Measurements from ENCODE around the gene ACSF3.
A peak's percentile ranks its signal among the peaks of the same experiment; 100 is the strongest.
"Not testable (repeated sequence)": the region's sequence is repeated elsewhere in the genome, so short reads cannot be mapped to it uniquely, and the experiment has no call there.

ACSF3 gene

DNA sequence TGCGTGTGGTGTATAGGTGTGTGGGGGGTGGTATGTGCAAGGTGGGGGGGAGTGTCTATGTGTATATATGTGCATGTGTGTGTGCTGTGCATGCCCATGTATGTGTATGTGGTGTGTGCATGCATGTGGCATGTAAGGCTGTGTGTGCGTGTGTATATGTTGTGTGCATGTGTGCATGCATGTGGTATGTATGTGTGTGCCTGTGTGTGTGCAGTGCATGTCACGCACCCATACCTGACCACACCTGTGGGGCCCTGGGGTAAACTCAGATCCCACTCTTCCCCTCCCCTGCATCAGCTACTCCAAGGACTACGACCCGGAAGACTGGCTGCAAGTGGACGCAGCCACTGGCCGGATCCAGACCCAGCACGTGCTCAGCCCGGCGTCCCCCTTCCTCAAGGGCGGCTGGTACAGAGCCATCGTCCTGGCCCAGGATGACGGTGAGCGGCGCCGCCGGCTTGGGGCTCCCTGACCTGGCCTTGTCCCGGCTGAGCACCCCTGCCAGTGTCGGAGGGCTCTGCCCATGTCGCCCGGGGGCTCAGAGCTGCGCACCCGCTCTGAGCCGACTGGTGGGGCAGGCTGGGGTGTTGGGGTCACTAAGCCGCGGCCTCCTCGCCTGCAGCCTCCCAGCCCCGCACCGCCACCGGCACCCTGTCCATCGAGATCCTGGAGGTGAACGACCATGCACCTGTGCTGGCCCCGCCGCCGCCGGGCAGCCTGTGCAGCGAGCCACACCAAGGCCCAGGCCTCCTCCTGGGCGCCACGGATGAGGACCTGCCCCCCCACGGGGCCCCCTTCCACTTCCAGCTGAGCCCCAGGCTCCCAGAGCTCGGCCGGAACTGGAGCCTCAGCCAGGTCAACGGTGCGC lies 97.6 kb downstream of the ACSF3 start:
- DNase-seq (ENCODE audit: extremely low read depth, insufficient read length) = peak; percentile 21
- TF ChIP-seq, protein P1, sequence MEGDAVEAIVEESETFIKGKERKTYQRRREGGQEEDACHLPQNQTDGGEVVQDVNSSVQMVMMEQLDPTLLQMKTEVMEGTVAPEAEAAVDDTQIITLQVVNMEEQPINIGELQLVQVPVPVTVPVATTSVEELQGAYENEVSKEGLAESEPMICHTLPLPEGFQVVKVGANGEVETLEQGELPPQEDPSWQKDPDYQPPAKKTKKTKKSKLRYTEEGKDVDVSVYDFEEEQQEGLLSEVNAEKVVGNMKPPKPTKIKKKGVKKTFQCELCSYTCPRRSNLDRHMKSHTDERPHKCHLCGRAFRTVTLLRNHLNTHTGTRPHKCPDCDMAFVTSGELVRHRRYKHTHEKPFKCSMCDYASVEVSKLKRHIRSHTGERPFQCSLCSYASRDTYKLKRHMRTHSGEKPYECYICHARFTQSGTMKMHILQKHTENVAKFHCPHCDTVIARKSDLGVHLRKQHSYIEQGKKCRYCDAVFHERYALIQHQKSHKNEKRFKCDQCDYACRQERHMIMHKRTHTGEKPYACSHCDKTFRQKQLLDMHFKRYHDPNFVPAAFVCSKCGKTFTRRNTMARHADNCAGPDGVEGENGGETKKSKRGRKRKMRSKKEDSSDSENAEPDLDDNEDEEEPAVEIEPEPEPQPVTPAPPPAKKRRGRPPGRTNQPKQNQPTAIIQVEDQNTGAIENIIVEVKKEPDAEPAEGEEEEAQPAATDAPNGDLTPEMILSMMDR (IDR thresholded peaks at IDR 0.05; ENCODE audit: insufficient read depth, low read length, poor library complexity, severe bottlenecking) = no peak
- Histone ChIP-seq H3K4me3 (replicated peaks; ENCODE audit: low read depth, low read length) (peak overlapping the region; percentile 63), H3K27me3 (replicated peaks; ENCODE audit: control insufficient read depth, insufficient read depth, low read length) (no peaks in the 10 kb centered on the region; the same call in 1 of the 2 replicates), H3K36me3 (ENCODE audit: control insufficient read depth, insufficient read depth, low read length) (no peaks in the 10 kb centered on the region)

DNA sequence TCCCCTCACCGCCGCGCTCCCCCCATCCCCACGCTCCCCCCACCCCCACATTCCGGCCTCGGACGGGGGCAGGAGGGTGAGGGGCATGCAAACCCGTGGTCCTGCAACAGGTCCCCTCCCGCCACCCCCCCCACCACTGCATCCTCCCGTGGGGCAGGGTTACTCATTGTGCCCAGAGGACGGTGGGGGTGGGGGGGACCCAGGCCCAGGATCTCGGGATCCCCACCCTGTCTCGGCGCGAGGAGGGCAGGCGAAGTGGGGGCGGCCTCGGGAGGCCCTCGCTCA lies 98.2 kb downstream of the ACSF3 start:
- TF ChIP-seq, protein P1 (IDR thresholded peaks at IDR 0.05; ENCODE audit: insufficient read depth, low read length, poor library complexity, severe bottlenecking) = no peak
- Histone ChIP-seq H3K36me3 (ENCODE audit: control insufficient read depth, insufficient read depth, low read length) (no peaks in the 10 kb centered on the region), H3K27me3 (replicated peaks; ENCODE audit: control insufficient read depth, insufficient read depth, low read length) (no peaks in the 10 kb centered on the region; the same call in 1 of the 2 replicates), H3K4me3 (replicated peaks; ENCODE audit: low read depth, low read length) (peak overlapping the region; percentile 63)
- no peak for DNase-seq (ENCODE audit: extremely low read depth, insufficient read length)

DNA sequence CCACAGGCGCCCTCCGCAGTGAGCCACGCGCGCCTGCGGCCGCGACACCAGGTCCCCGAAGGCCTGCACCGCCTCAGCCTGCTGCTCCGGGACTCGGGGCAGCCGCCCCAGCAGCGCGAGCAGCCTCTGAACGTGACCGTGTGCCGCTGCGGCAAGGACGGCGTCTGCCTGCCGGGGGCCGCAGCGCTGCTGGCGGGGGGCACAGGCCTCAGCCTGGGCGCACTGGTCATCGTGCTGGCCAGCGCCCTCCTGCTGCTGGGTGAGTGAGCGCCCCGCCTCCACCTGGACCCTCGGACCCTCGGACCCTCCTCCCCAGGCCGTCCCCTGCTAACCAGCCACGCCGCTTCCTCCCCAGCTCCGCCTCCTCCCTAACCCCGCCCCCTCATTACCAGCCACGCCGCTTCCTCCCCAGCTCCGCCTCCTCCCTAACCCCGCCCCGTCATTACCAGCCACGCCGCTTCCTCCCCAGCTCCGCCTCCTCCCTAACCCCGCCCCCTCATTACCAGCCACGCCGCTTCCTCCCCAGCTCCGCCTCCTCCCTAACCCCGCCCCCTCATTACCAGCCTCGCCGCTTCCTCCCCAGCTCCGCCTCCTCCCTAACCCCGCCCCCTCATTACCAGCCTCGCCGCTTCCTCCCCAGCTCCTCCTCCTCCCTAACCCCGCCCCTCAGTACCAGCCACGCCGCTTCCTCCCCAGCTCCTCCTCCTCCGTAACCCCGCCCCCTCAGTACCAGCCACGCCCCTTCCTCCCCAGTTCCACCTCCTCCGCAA lies 98.7 kb downstream of the ACSF3 start:
- peak; percentile 86 for DNase-seq (ENCODE audit: extremely low read depth, insufficient read length)
- not testable (repeated sequence) for H3K27me3 ChIP-seq (replicated peaks; ENCODE audit: control insufficient read depth, insufficient read depth, low read length); H3K36me3 ChIP-seq (ENCODE audit: control insufficient read depth, insufficient read depth, low read length)
- peak overlapping the region; percentile 63 for H3K4me3 ChIP-seq (replicated peaks; ENCODE audit: low read depth, low read length)

DNA sequence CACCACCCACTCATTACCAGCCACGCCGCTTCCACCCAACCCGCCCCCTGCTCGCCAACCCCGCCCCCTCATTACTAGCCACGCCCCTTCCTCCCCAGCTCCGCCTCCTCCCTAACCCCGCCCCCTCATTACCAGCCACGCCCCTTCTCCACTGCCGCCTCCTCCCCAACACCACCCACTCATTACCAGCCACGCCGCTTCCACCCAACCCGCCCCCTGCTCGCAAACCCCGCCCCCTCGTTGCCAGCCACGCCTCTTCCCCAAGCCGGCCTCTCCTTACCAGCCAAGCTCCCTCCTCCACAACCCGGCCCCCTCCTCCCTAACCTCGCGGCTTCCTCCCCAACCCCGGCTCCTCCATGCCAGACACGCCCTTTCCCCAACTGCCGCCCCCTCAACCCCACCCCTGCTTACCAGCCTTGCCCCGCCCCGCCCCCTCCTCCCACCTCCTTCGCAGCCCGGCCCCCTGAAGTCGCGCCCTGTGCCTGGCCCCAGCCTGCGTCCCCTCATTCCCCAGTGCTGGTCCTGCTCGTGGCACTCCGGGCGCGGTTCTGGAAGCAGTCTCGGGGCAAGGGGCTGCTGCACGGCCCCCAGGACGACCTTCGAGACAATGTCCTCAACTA lies 99.4 kb downstream of the ACSF3 start:
- TF ChIP-seq, protein P1 (IDR thresholded peaks at IDR 0.05; ENCODE audit: insufficient read depth, low read length, poor library complexity, severe bottlenecking) = no peak
- Histone ChIP-seq H3K36me3 (ENCODE audit: control insufficient read depth, insufficient read depth, low read length) (no peaks in the 10 kb centered on the region), H3K27me3 (replicated peaks; ENCODE audit: control insufficient read depth, insufficient read depth, low read length) (no peaks in the 10 kb centered on the region; the same call in 1 of the 2 replicates), H3K4me3 (replicated peaks; ENCODE audit: low read depth, low read length) (no peak overlapping the region)
- peak; percentile 63 for DNase-seq (ENCODE audit: extremely low read depth, insufficient read length)

DNA sequence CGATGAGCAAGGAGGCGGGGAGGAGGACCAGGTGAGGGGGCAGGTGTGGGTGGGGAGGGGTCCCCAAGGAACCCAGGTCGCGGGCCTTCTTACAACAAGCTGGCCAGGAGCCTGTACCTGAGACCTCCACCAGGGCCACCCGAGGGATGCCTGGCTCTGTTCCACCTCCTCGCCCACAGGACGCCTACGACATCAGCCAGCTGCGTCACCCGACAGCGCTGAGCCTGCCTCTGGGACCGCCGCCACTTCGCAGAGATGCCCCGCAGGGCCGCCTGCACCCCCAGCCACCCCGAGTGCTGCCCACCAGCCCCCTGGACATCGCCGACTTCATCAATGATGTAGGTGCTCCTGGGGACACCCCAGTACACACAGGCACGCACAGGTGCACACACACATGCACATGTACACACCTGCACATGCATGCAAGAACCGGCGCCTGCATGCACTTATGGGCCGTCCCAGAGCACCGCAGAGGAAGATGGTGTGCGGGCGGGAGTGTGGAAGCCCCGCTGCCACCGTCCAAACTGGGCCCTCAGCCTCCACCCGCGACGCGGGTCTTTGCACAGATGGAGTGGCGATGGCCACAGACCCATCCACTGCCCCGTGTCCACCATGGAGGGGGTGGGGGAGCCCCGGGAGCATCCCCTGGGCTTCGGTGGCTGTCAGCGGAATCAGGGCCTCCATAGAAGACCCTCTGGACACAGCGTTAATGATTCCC lies 100.1 kb downstream of the ACSF3 start:
- DNase-seq (ENCODE audit: extremely low read depth, insufficient read length) = peak; percentile 27
- TF ChIP-seq, protein P1 (IDR thresholded peaks at IDR 0.05; ENCODE audit: insufficient read depth, low read length, poor library complexity, severe bottlenecking) = no peak
- no peaks in the 10 kb centered on the region; the same call in 1 of the 2 replicates for H3K27me3 ChIP-seq (replicated peaks; ENCODE audit: control insufficient read depth, insufficient read depth, low read length)
- H3K4me3 ChIP-seq (replicated peaks; ENCODE audit: low read depth, low read length) = no peak overlapping the region
- no peaks in the 10 kb centered on the region for H3K36me3 ChIP-seq (ENCODE audit: control insufficient read depth, insufficient read depth, low read length)
